HL-60 (cell line): ENCODE data around the gene MYOZ3.

Experiments
- DNase-seq, 2 experiments: peaks; one replicate each; pipeline ENCODE4 v3.0.0-alpha.2; 2010 to 2020; ENCODE audit warnings: low read depth in 1 of 2, low spot score in 1 of 2
- H3K27ac ChIP-seq: fragments of 250-450 bp; sonication (Bioruptor Pico); replicated peaks from 2 replicates; pipeline ENCODE4 v1.5.1; 2020; ENCODE audit warnings: mild to moderate bottlenecking, moderate library complexity
- H3K27me3 ChIP-seq: fragments of 250-450 bp; sonication (Bioruptor Pico); 2 replicates; pipeline ENCODE4 v1.5.1; 2021; ENCODE audit warnings: mild to moderate bottlenecking, moderate library complexity; ENCODE audit not compliant: insufficient read depth, poor library complexity, severe bottlenecking
- H3K4me3 ChIP-seq: replicated peaks from 2 replicates; pipeline ENCODE4 v1.5.1; 2011; ENCODE audit warnings: mild to moderate bottlenecking, control low read depth, low read length; ENCODE audit not compliant: insufficient read depth
- GABPA ChIP-seq: IDR thresholded peaks from 2 replicates; pipeline ENCODE4 v1.6.1; 2012; ENCODE audit warnings: low read depth
- POLR2AphosphoS5 ChIP-seq: IDR thresholded peaks from 2 replicates; pipeline ENCODE4 v1.6.1; 2012; ENCODE audit warnings: low read depth
- REST ChIP-seq: IDR thresholded peaks from 2 replicates; pipeline ENCODE4 v1.6.1; 2012; ENCODE audit warnings: low read depth; ENCODE audit not compliant: insufficient replicate concordance
- SPI1 ChIP-seq: IDR thresholded peaks from 2 replicates; pipeline ENCODE4 v1.6.1; 2012; ENCODE audit warnings: low read depth, mild to moderate bottlenecking, borderline replicate concordance
- TF ChIP-seq, protein P1 (sequence below): IDR thresholded peaks from one replicate; pipeline ENCODE4 v1.5.1; 2011; ENCODE audit warnings: low read length, control low read depth, inconsistent platforms; ENCODE audit not compliant: insufficient read depth

Gene MYOZ3

GRCh38 chr5:150656191-150657132, 4.6 kb upstream of the MYOZ3 start:
- peak; percentile 51 to 56 for DNase-seq
- H3K27ac ChIP-seq: peak overlapping the region; percentile 29; the same call in 1 of the 2 replicates

DNA sequence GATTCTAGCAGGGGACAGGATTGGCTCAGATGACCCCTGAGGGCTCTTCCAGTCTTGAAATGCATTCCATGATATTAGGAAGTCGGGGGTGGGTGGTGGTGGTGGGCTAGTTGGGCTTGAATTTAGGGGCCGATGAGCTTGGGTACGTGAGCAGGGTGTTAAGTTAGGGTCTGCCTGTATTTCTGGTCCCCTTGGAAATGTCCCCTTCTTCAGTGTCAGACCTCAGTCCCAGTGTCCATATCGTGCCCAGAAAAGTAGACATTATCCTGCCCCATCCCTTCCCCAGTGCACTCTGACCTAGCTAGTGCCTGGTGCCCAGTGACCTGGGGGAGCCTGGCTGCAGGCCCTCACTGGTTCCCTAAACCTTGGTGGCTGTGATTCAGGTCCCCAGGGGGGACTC, 2.9 kb upstream of the MYOZ3 start:
- no peak overlapping the region for H3K4me3 ChIP-seq
- no peak for DNase-seq
- no peak overlapping the region for H3K27ac ChIP-seq
- H3K27me3 ChIP-seq: no peaks in the 10 kb centered on the region
- TF ChIP-seq, protein P1, sequence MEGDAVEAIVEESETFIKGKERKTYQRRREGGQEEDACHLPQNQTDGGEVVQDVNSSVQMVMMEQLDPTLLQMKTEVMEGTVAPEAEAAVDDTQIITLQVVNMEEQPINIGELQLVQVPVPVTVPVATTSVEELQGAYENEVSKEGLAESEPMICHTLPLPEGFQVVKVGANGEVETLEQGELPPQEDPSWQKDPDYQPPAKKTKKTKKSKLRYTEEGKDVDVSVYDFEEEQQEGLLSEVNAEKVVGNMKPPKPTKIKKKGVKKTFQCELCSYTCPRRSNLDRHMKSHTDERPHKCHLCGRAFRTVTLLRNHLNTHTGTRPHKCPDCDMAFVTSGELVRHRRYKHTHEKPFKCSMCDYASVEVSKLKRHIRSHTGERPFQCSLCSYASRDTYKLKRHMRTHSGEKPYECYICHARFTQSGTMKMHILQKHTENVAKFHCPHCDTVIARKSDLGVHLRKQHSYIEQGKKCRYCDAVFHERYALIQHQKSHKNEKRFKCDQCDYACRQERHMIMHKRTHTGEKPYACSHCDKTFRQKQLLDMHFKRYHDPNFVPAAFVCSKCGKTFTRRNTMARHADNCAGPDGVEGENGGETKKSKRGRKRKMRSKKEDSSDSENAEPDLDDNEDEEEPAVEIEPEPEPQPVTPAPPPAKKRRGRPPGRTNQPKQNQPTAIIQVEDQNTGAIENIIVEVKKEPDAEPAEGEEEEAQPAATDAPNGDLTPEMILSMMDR: no peak
- TF ChIP-seq GABPA (no peak), REST (no peak), POLR2AphosphoS5 (no peak), SPI1 (no peak)

More at GRCh38 chr5:150656191-150657132, 4.6 kb upstream of the MYOZ3 start:
- no peaks in the 10 kb centered on the region for H3K27me3 ChIP-seq
- H3K4me3 ChIP-seq: peak overlapping the region; percentile 56
- no peak for TF ChIP-seq REST
- 0 out of 2 replicates have a peak, but pooled peaks have one; percentile 23 for TF ChIP-seq POLR2AphosphoS5
- no peak for TF ChIP-seq SPI1
- TF ChIP-seq, protein P1: peak; percentile 20
- TF ChIP-seq GABPA: no peak

DNA sequence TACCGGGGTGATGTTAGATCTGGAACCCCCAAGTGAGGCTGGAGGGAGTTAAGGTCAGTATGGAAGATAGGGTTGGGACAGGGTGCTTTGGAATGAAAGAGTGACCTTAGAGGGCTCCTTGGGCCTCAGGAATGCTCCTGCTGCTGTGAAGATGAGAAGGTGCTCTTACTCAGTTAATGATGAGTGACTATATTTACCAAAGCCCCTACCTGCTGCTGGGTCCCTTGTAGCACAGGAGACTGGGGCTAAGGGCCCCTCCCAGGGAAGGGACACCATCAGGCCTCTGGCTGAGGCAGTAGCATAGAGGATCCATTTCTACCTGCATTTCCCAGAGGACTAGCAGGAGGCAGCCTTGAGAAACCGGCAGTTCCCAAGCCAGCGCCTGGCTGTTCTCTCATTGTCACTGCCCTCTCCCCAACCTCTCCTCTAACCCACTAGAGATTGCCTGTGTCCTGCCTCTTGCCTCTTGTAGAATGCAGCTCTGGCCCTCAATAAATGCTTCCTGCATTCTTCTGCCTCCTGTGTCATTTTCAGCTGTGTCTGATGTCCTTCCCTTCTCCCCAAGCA, 2.3 kb upstream of the MYOZ3 start:
- Histone ChIP-seq H3K27ac (no peak overlapping the region), H3K27me3 (no peaks in the 10 kb centered on the region), H3K4me3 (no peak overlapping the region)
- TF ChIP-seq REST: no peak
- no peak for TF ChIP-seq GABPA
- no peak for TF ChIP-seq SPI1
- DNase-seq: no peak
